ENCODE data around the gene GALT.
A peak's percentile ranks its signal among the peaks of the same experiment; 100 is the strongest.

GALT gene

DNA sequence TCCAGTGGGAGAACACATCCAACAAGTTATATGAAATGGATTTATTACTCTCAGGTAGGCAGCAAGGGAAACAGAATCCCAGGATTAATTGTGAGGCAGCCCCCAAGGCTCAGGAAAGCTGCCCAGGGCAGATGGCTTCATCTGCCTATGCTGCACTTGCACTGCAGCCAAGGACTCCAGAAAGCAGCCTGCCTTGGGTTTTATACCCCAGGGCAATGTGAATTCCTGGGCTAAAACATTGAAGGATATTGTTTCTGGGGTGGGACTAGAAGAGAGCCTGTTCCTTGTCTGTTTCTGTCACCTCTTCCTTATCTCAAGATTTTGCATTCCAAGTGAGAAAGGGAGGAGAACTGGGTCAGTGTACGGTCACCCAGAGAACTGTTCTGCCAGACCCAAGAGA, 24.8 kb downstream of the GALT start:
- no peaks in the 10 kb centered on the region for H3K4me1 ChIP-seq (ENCODE audit: insufficient read depth, insufficient read length)
- no peak overlapping the region for H3K9ac ChIP-seq (ENCODE audit: insufficient read length, low read depth)
- no peaks in the 10 kb centered on the region for H3K27me3 ChIP-seq (ENCODE audit: insufficient read depth, insufficient read length)
- peaks cover 29% of the 10 kb centered on the region for H3K36me3 ChIP-seq (ENCODE audit: insufficient read depth, insufficient read length, low read length)
- TF ChIP-seq YY1 (IDR thresholded peaks at IDR 0.05; ENCODE audit: insufficient read depth, insufficient read length), result no peak
- no peak for TF ChIP-seq ZNF274 (IDR thresholded peaks at IDR 0.05; ENCODE audit: low read depth, low read length)
- TF ChIP-seq SUZ12 (IDR thresholded peaks at IDR 0.05; ENCODE audit: extremely low read depth, insufficient read depth, insufficient read length), result no peak
- DNase-seq (ENCODE audit: low read depth, low spot score), result no peak
- H3K4me3 ChIP-seq (ENCODE audit: insufficient read length, low read depth), result no peak overlapping the region
- H3K9me3 ChIP-seq (ENCODE audit: insufficient read depth, low read length), result peaks cover 21% of the 10 kb centered on the region; the same call in 1 of the 2 replicates

DNA sequence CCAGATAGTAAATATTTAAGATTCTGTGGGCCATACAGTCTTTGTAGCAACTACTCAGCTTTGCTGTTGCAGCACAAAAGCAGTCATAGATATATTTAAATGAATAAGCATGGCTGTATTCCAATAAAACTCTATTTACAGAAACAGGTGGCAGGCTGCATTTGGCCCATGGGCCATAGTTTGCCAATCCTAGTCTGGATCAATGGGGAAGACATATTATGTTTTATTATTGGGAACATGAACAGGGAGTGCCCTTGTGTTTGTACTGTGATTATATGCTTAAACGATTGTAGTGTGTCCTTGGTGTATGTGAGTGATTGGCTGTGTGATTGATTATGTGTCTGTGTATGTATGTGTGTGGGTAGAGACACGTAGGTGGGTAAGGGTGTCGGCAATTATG, 28.0 kb downstream of the GALT start:
- Histone ChIP-seq H3K36me3 (ENCODE audit: insufficient read depth, insufficient read length, low read length) (peaks cover 6% of the 10 kb centered on the region), H3K9me3 (ENCODE audit: insufficient read depth, low read length) (peaks cover 11% of the 10 kb centered on the region; the same call in 1 of the 2 replicates), H3K4me3 (ENCODE audit: insufficient read length, low read depth) (no peak overlapping the region), H3K9ac (ENCODE audit: insufficient read length, low read depth) (no peak overlapping the region), H3K27me3 (ENCODE audit: insufficient read depth, insufficient read length) (no peaks in the 10 kb centered on the region), H3K4me1 (ENCODE audit: insufficient read depth, insufficient read length) (no peaks in the 10 kb centered on the region)
- TF ChIP-seq YY1 (IDR thresholded peaks at IDR 0.05; ENCODE audit: insufficient read depth, insufficient read length) (no peak), SUZ12 (IDR thresholded peaks at IDR 0.05; ENCODE audit: extremely low read depth, insufficient read depth, insufficient read length) (no peak), ZNF274 (IDR thresholded peaks at IDR 0.05; ENCODE audit: low read depth, low read length) (no peak)
- no peak for DNase-seq (ENCODE audit: low read depth, low spot score)

DNA sequence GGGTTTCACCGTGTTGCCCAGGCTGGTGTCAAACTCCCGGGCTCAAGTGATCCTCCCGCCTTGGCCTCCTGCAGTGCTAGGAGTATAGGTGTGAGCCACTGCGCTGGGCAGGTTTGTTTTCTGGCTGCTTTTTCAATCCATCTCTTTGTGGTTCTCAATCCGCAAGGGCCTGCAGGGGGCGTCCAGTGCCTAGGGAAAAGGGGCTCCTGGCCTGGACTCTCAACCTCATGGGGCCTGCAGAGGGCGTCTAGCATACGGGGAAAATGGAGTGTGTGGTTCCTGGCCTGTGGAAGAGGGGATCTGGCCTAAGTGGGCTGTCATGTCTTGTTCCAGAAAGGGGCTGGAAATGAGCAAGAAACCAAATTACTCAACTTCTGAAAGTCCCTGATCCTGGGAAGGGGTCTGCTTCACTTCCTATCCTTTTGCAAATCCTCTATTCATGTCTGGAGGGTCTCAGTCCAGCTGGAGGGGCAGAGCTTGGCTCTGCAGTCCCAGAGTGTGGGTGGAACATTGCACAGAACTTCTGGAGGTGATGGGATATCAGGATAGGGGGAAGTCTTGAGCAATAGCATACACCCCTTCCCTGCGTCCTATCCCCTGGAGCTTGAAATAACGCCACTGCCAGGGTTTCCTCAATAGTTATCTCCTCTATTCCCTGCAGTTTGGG, 28.7 kb downstream of the GALT start:
- H3K4me1 ChIP-seq (ENCODE audit: insufficient read depth, insufficient read length), result no peaks in the 10 kb centered on the region
- H3K9me3 ChIP-seq (ENCODE audit: insufficient read depth, low read length), result peaks cover 4% of the 10 kb centered on the region; the same call in 1 of the 2 replicates
- no peak overlapping the region for H3K4me3 ChIP-seq (ENCODE audit: insufficient read length, low read depth)
- H3K27me3 ChIP-seq (ENCODE audit: insufficient read depth, insufficient read length), result no peaks in the 10 kb centered on the region
- TF ChIP-seq SUZ12 (IDR thresholded peaks at IDR 0.05; ENCODE audit: extremely low read depth, insufficient read depth, insufficient read length) (no peak), ZNF274 (IDR thresholded peaks at IDR 0.05; ENCODE audit: low read depth, low read length) (no peak), YY1 (IDR thresholded peaks at IDR 0.05; ENCODE audit: insufficient read depth, insufficient read length) (no peak)
- H3K9ac ChIP-seq (ENCODE audit: insufficient read length, low read depth), result no peak overlapping the region
- no peaks in the 10 kb centered on the region for H3K36me3 ChIP-seq (ENCODE audit: insufficient read depth, insufficient read length, low read length)
- peak; percentile 82 for DNase-seq (ENCODE audit: low read depth, low spot score)

DNA sequence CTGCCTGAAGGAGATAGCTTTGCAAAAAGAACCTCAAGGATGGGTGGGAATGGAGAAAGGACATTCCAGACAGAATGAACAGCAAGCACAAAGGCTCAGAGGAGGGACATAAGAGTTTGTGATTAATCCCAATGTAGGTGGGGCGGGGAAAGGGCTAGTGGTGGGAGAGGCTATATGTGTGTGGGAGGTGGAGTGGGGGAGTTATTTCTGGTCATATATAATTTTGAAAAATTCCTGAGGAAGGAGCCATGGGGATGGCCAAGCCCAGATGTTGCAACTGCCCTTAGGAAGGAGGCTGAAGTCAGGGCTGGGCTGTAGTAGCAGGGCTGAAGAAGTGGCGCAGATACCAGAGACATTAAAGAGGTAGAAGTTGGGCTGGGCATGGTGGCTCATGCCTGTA, 29.4 kb downstream of the GALT start:
- TF ChIP-seq SUZ12 (IDR thresholded peaks at IDR 0.05; ENCODE audit: extremely low read depth, insufficient read depth, insufficient read length) (no peak), YY1 (IDR thresholded peaks at IDR 0.05; ENCODE audit: insufficient read depth, insufficient read length) (no peak), ZNF274 (IDR thresholded peaks at IDR 0.05; ENCODE audit: low read depth, low read length) (no peak)
- Histone ChIP-seq H3K4me1 (ENCODE audit: insufficient read depth, insufficient read length) (no peaks in the 10 kb centered on the region), H3K36me3 (ENCODE audit: insufficient read depth, insufficient read length, low read length) (no peaks in the 10 kb centered on the region), H3K27me3 (ENCODE audit: insufficient read depth, insufficient read length) (no peaks in the 10 kb centered on the region), H3K9me3 (ENCODE audit: insufficient read depth, low read length) (no peaks in the 10 kb centered on the region), H3K9ac (ENCODE audit: insufficient read length, low read depth) (no peak overlapping the region), H3K4me3 (ENCODE audit: insufficient read length, low read depth) (no peak overlapping the region)
- DNase-seq (ENCODE audit: low read depth, low spot score), result no peak

DNA sequence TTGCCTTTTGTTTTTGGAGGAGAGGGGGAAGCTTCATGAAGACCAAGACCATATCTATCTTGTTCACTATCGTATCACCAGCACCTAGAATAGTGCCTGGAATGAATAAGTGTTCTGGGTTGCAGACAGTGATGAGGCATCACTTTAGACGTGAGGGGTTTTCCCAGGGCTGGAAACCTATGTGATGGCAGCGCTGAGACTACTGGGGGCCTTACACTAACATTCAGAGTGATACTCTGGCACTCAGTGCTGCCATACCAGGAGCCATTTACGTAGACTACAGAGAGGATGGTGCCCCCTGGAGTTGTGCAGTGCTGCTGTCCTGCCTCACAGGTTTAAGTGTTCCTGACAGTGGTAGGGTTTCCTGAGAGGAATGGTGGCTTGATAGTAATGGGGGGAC, 37.7 kb downstream of the GALT start:
- H3K36me3 ChIP-seq (ENCODE audit: insufficient read depth, insufficient read length, low read length), result peaks cover 3% of the 10 kb centered on the region
- no peak overlapping the region for H3K4me3 ChIP-seq (ENCODE audit: insufficient read length, low read depth)
- H3K27me3 ChIP-seq (ENCODE audit: insufficient read depth, insufficient read length), result no peaks in the 10 kb centered on the region
- TF ChIP-seq YY1 (IDR thresholded peaks at IDR 0.05; ENCODE audit: insufficient read depth, insufficient read length) (no peak), ZNF274 (IDR thresholded peaks at IDR 0.05; ENCODE audit: low read depth, low read length) (no peak), SUZ12 (IDR thresholded peaks at IDR 0.05; ENCODE audit: extremely low read depth, insufficient read depth, insufficient read length) (no peak)
- no peaks in the 10 kb centered on the region for H3K4me1 ChIP-seq (ENCODE audit: insufficient read depth, insufficient read length)
- no peak overlapping the region for H3K9ac ChIP-seq (ENCODE audit: insufficient read length, low read depth)
- no peaks in the 10 kb centered on the region for H3K9me3 ChIP-seq (ENCODE audit: insufficient read depth, low read length)
- no peak for DNase-seq (ENCODE audit: low read depth, low spot score)

DNA sequence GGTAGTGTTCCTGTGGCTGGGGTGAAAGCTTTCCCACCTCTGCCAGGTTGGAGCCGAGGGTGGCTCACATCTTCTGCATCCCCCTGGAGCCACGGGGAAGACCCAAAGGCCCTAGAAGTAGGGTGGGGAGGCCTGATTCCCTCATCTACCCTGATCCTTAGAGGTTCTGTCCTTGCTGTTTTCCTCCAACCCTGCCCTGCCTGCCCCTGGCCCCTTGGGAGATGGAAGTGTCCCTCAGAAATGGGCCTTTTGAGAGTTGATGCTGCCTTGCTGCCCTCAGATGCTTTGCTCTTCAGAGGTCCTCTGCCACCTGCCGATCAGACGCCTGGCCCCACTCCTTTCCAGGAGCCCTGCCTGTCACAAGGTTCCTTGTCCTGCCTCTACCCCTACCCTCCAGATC, 38.3 kb downstream of the GALT start:
- H3K27me3 ChIP-seq (ENCODE audit: insufficient read depth, insufficient read length), result no peaks in the 10 kb centered on the region
- H3K36me3 ChIP-seq (ENCODE audit: insufficient read depth, insufficient read length, low read length), result peaks cover 3% of the 10 kb centered on the region
- H3K4me1 ChIP-seq (ENCODE audit: insufficient read depth, insufficient read length), result no peaks in the 10 kb centered on the region
- H3K9me3 ChIP-seq (ENCODE audit: insufficient read depth, low read length), result no peaks in the 10 kb centered on the region
- H3K4me3 ChIP-seq (ENCODE audit: insufficient read length, low read depth), result no peak overlapping the region
- TF ChIP-seq ZNF274 (IDR thresholded peaks at IDR 0.05; ENCODE audit: low read depth, low read length) (no peak), YY1 (IDR thresholded peaks at IDR 0.05; ENCODE audit: insufficient read depth, insufficient read length) (no peak), SUZ12 (IDR thresholded peaks at IDR 0.05; ENCODE audit: extremely low read depth, insufficient read depth, insufficient read length) (no peak)
- no peak for DNase-seq (ENCODE audit: low read depth, low spot score)
- H3K9ac ChIP-seq (ENCODE audit: insufficient read length, low read depth), result no peak overlapping the region

DNA sequence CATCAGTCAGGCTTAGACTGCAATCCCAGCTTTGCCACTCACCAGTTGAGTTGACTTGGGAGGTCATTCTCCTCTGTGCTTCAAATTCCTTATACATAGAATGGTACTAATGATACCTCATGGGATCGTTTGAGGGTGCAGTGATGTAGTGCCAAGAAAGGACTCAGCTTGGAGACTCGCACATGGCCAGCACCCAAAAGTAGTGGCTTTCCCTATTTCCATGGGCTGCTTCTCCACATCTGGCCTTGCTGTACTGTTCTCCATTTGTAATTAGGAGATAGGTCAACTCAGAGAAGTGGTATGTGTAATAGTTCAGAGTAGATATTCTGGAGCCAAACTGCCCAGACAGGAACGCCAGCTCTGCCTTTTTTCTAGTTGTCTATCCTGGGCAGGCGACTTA, 39.1 kb downstream of the GALT start:
- TF ChIP-seq SUZ12 (IDR thresholded peaks at IDR 0.05; ENCODE audit: extremely low read depth, insufficient read depth, insufficient read length) (no peak), ZNF274 (IDR thresholded peaks at IDR 0.05; ENCODE audit: low read depth, low read length) (no peak)
- Histone ChIP-seq H3K27me3 (ENCODE audit: insufficient read depth, insufficient read length) (no peaks in the 10 kb centered on the region), H3K9me3 (ENCODE audit: insufficient read depth, low read length) (no peaks in the 10 kb centered on the region), H3K36me3 (ENCODE audit: insufficient read depth, insufficient read length, low read length) (peaks cover 3% of the 10 kb centered on the region), H3K4me3 (ENCODE audit: insufficient read length, low read depth) (no peak overlapping the region), H3K9ac (ENCODE audit: insufficient read length, low read depth) (no peak overlapping the region), H3K4me1 (ENCODE audit: insufficient read depth, insufficient read length) (no peaks in the 10 kb centered on the region)
- DNase-seq (ENCODE audit: low read depth, low spot score), result no peak

Data from NT2/D1 (cell line).